ENCODE data around the gene ANKRD17.
"Not testable (repeated sequence)": the region's sequence is repeated elsewhere in the genome, so short reads cannot be mapped to it uniquely, and the experiment has no call there.

ANKRD17 gene

GRCh38 chr4:73208376-73208775 is 50.2 kb downstream of the ANKRD17 start:
- peaks cover 92% of the 10 kb centered on the region for H3K79me2 ChIP-seq (ENCODE audit: insufficient read depth, low read length)
- no peaks in the 10 kb centered on the region for H3K4me1 ChIP-seq (ENCODE audit: insufficient read depth, low read length, severe bottlenecking)
- H3K27ac ChIP-seq (ENCODE audit: low read depth, low read length, poor library complexity, severe bottlenecking), result no peak overlapping the region
- H4K20me1 ChIP-seq (ENCODE audit: insufficient read depth, low read length), result no peaks in the 10 kb centered on the region
- no peak overlapping the region for H2AFZ ChIP-seq (ENCODE audit: low read length)
- no peaks in the 10 kb centered on the region for H3K27me3 ChIP-seq (ENCODE audit: insufficient read depth, low read length)
- no peak overlapping the region for H3K4me2 ChIP-seq (ENCODE audit: low read length)
- TF ChIP-seq EZH2 (IDR thresholded peaks at IDR 0.05; ENCODE audit: borderline replicate concordance, low read length) (no peak), CTCF (IDR thresholded peaks at IDR 0.05; ENCODE audit: low read length) (no peak)
- H3K36me3 ChIP-seq (ENCODE audit: insufficient read depth, low read length), result peaks cover 61% of the 10 kb centered on the region
- H3K4me3 ChIP-seq (ENCODE audit: low read depth, low read length, poor library complexity, severe bottlenecking), result no peak overlapping the region
- no peak overlapping the region for H3K9ac ChIP-seq (ENCODE audit: low read length)
- H3F3A ChIP-seq (ENCODE audit: insufficient read depth, low read length), result no peaks in the 10 kb centered on the region
- peaks cover 3% of the 10 kb centered on the region; the same call in 1 of the 2 replicates for H3K9me3 ChIP-seq (ENCODE audit: low read length)
- H3K9me2 ChIP-seq (ENCODE audit: low read depth, low read length), result no peaks in the 10 kb centered on the region

- H4K20me1 ChIP-seq (ENCODE audit: insufficient read depth, low read length), result no peaks in the 10 kb centered on the region
- peaks cover 51% of the 10 kb centered on the region for H3K36me3 ChIP-seq (ENCODE audit: insufficient read depth, low read length)
- H3K79me2 ChIP-seq (ENCODE audit: insufficient read depth, low read length), result peaks cover 97% of the 10 kb centered on the region
- H3K9me2 ChIP-seq (ENCODE audit: low read depth, low read length), result no peaks in the 10 kb centered on the region
- no peak overlapping the region for H3K4me3 ChIP-seq (ENCODE audit: low read depth, low read length, poor library complexity, severe bottlenecking)
- no peak overlapping the region for H3K27ac ChIP-seq (ENCODE audit: low read depth, low read length, poor library complexity, severe bottlenecking)
- no peak overlapping the region for H2AFZ ChIP-seq (ENCODE audit: low read length)
- peaks cover 6% of the 10 kb centered on the region; the same call in 1 of the 2 replicates for H3K9me3 ChIP-seq (ENCODE audit: low read length)
- TF ChIP-seq CTCF (IDR thresholded peaks at IDR 0.05; ENCODE audit: low read length) (no peak), EZH2 (IDR thresholded peaks at IDR 0.05; ENCODE audit: borderline replicate concordance, low read length) (no peak)
- no peaks in the 10 kb centered on the region for H3K4me1 ChIP-seq (ENCODE audit: insufficient read depth, low read length, severe bottlenecking)
- H3K4me2 ChIP-seq (ENCODE audit: low read length), result no peak overlapping the region
- H3F3A ChIP-seq (ENCODE audit: insufficient read depth, low read length), result no peaks in the 10 kb centered on the region
- no peak overlapping the region for H3K9ac ChIP-seq (ENCODE audit: low read length)
- H3K27me3 ChIP-seq (ENCODE audit: insufficient read depth, low read length), result no peaks in the 10 kb centered on the region
Observed at GRCh38 chr4:73206236-73206635, 52.4 kb downstream of the ANKRD17 start.

DNA sequence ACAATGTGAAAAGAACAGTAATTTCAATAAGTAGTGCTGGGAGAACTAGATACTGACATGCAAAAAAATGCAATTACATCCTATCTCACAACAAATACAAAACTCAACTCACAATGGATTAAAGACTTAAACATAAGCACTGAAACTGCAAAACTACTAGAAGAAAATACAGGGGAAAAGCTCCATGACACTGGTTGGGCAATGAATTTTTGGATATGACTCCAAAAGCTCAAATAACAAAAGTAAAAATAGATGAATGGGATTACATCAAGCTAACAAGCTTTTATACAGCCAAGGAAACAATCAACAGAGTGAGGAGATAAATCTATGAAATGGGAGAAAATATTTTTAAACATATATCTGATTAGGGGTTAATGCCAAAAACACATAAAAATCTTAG is 53.1 kb downstream of the ANKRD17 start:
- TF ChIP-seq CTCF (IDR thresholded peaks at IDR 0.05; ENCODE audit: low read length) (no peak), EZH2 (IDR thresholded peaks at IDR 0.05; ENCODE audit: borderline replicate concordance, low read length) (no peak)
- no peaks in the 10 kb centered on the region for H3F3A ChIP-seq (ENCODE audit: insufficient read depth, low read length)
- H3K27me3 ChIP-seq (ENCODE audit: insufficient read depth, low read length), result no peaks in the 10 kb centered on the region
- no peaks in the 10 kb centered on the region for H4K20me1 ChIP-seq (ENCODE audit: insufficient read depth, low read length)
- H3K79me2 ChIP-seq (ENCODE audit: insufficient read depth, low read length), result peaks cover 96% of the 10 kb centered on the region
- H3K9ac ChIP-seq (ENCODE audit: low read length), result no peak overlapping the region
- no peak overlapping the region for H3K4me2 ChIP-seq (ENCODE audit: low read length)
- H3K27ac ChIP-seq (ENCODE audit: low read depth, low read length, poor library complexity, severe bottlenecking), result no peak overlapping the region
- peaks cover 6% of the 10 kb centered on the region; the same call in 1 of the 2 replicates for H3K9me3 ChIP-seq (ENCODE audit: low read length)
- H3K36me3 ChIP-seq (ENCODE audit: insufficient read depth, low read length), result peaks cover 43% of the 10 kb centered on the region
- no peak overlapping the region for H2AFZ ChIP-seq (ENCODE audit: low read length)
- H3K4me3 ChIP-seq (ENCODE audit: low read depth, low read length, poor library complexity, severe bottlenecking), result no peak overlapping the region
- H3K9me2 ChIP-seq (ENCODE audit: low read depth, low read length), result no peaks in the 10 kb centered on the region
- H3K4me1 ChIP-seq (ENCODE audit: insufficient read depth, low read length, severe bottlenecking), result no peaks in the 10 kb centered on the region

DNA sequence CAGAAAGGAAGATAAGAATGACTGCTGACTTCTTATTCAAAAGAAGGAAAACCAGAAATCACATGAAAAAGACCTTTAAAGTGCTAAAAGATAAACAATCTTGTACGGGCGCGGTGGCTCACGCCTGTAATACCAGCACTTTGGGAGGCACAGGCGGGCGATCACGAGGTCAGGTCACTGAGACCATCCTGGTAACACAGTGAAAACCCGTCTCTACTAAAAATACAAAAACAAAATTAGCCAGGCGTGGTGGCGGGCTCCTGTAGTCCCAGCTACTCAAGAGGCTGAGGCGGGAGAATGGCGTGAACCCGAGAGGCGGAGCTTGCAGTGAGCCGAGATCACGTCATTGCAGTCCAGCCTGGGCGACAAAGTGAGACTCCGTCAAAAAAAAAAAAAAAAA is 54.6 kb downstream of the ANKRD17 start:
- not testable (repeated sequence) for H3K9me2 ChIP-seq (ENCODE audit: low read depth, low read length); H3K4me3 ChIP-seq (ENCODE audit: low read depth, low read length, poor library complexity, severe bottlenecking)
- H3K79me2 ChIP-seq (ENCODE audit: insufficient read depth, low read length), result peaks cover 96% of the 10 kb centered on the region

More for the DNA sequence above, 54.6 kb downstream of the ANKRD17 start:
- H3K27ac ChIP-seq (ENCODE audit: low read depth, low read length, poor library complexity, severe bottlenecking); H3K27me3 ChIP-seq (ENCODE audit: insufficient read depth, low read length); H2AFZ ChIP-seq (ENCODE audit: low read length); H3K4me1 ChIP-seq (ENCODE audit: insufficient read depth, low read length, severe bottlenecking); H3K4me2 ChIP-seq (ENCODE audit: low read length); H3K9ac ChIP-seq (ENCODE audit: low read length); H3F3A ChIP-seq (ENCODE audit: insufficient read depth, low read length); H4K20me1 ChIP-seq (ENCODE audit: insufficient read depth, low read length); H3K9me3 ChIP-seq (ENCODE audit: low read length): not testable (repeated sequence)
- peaks cover 38% of the 10 kb centered on the region for H3K36me3 ChIP-seq (ENCODE audit: insufficient read depth, low read length)

Data from OCI-LY1 (cell line).